ENCODE data around the gene KEL. TPM values are rescaled to one million over a fixed set of nuclear protein-coding genes. Genes with fewer than 3 reads are reported as not detected.

KEL gene
- total RNA-seq, 1 donor from 2014 or later, result not detected

GRCh38 chr7:142960955-142961512 lies 1.1 kb downstream of the KEL start:
- TF ChIP-seq CTCF (IDR thresholded peaks at IDR 0.05), result no peak
- no peak overlapping the region for H3K4me3 ChIP-seq
- H3K9me3 ChIP-seq, result no peaks in the 10 kb centered on the region
- H3K4me1 ChIP-seq, result no peaks in the 10 kb centered on the region
- intact Hi-C loops (cut with DNase I), result no loop called here
- no peak for DNase-seq (ENCODE audit: low spot score in 2 of 2)
- H3K27ac ChIP-seq, result no peak overlapping the region
- no peaks in the 10 kb centered on the region for H3K36me3 ChIP-seq
- H3K27me3 ChIP-seq, result no peaks in the 10 kb centered on the region

- Histone ChIP-seq H3K27me3 (no peaks in the 10 kb centered on the region), H3K4me1 (no peaks in the 10 kb centered on the region), H3K36me3 (no peaks in the 10 kb centered on the region), H3K9me3 (peaks cover 0 to 6% of the 10 kb centered on the region in 2 donors), H3K4me3 (no peak overlapping the region), H3K27ac (no peak overlapping the region)
- no peak for TF ChIP-seq CTCF (IDR thresholded peaks at IDR 0.05)
- intact Hi-C loops (cut with DNase I), result no loop called here
- DNase-seq (ENCODE audit: low spot score in 2 of 2), result no peak
Measured at GRCh38 chr7:142959202-142959601, 3.0 kb downstream of the KEL start.

- intact Hi-C loops (cut with DNase I), result no loop called here
- Histone ChIP-seq H3K36me3 (no peaks in the 10 kb centered on the region), H3K27ac (no peak overlapping the region), H3K9me3 (peaks cover 0 to 6% of the 10 kb centered on the region in 2 donors), H3K4me1 (no peaks in the 10 kb centered on the region), H3K27me3 (no peaks in the 10 kb centered on the region), H3K4me3 (no peak overlapping the region)
- no peak for TF ChIP-seq CTCF (IDR thresholded peaks at IDR 0.05)
- DNase-seq (ENCODE audit: low spot score in 2 of 2), result no peak
Measured at GRCh38 chr7:142957723-142958122, 4.4 kb downstream of the KEL start.

GRCh38 chr7:142956951-142957623 lies 5.1 kb downstream of the KEL start:
- TF ChIP-seq CTCF (IDR thresholded peaks at IDR 0.05), result no peak
- H3K9me3 ChIP-seq, result peaks cover 0 to 6% of the 10 kb centered on the region in 2 donors
- no peaks in the 10 kb centered on the region for H3K27me3 ChIP-seq
- no peak for DNase-seq (ENCODE audit: low spot score in 2 of 2)
- H3K4me3 ChIP-seq, result no peak overlapping the region
- H3K36me3 ChIP-seq, result no peaks in the 10 kb centered on the region
- no peaks in the 10 kb centered on the region for H3K4me1 ChIP-seq
- intact Hi-C loops (cut with DNase I), result no loop called here
- H3K27ac ChIP-seq, result no peak overlapping the region

- H3K27me3 ChIP-seq, result no peaks in the 10 kb centered on the region
- H3K27ac ChIP-seq, result no peak overlapping the region
- H3K4me3 ChIP-seq, result no peak overlapping the region
- no peak for DNase-seq (ENCODE audit: low spot score in 2 of 2)
- intact Hi-C loops (cut with DNase I), result no loop called here
- H3K36me3 ChIP-seq, result no peaks in the 10 kb centered on the region
- H3K4me1 ChIP-seq, result no peaks in the 10 kb centered on the region
- TF ChIP-seq CTCF (IDR thresholded peaks at IDR 0.05), result no peak
- peaks cover 0 to 6% of the 10 kb centered on the region in 2 donors for H3K9me3 ChIP-seq
Measured at GRCh38 chr7:142954680-142955268, 7.4 kb downstream of the KEL start.

All from ascending aorta (tissue), 2 donors.